Measurements from ENCODE around the gene NAPB.

NAPB gene

DNA sequence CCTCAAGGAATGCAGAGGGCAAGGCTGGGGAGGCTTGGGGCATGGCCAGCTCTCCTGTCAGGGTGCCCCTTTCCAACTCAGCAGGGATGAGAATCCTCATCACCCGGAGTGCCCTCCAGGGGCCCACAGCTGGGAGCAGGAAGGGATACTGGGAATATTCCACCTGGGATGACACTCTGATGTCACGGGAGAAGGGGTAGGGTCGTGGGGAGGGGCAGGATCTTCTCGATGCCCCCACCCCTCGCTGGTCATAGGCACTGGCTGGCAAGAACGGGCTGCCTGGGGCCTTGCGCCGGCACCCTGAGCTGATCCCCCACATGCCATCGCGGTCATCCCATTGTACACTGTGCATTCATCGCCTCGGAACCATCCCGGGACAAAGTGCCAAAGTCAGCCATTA is 81.3 kb downstream of the NAPB start:
- Histone ChIP-seq H3K36me3 (ENCODE audit: control insufficient read depth, insufficient read depth, low read length) (no peaks in the 10 kb centered on the region), H3K27me3 (ENCODE audit: control insufficient read depth, insufficient read depth, low read length) (no peaks in the 10 kb centered on the region), H3K27ac (ENCODE audit: low read depth, low read length) (no peak overlapping the region), H3K9me3 (ENCODE audit: control insufficient read depth, insufficient read depth, low read depth, low read length) (no peaks in the 10 kb centered on the region), H3K9ac (ENCODE audit: low read length) (no peak overlapping the region), H3K4me3 (ENCODE audit: low read depth, low read length) (no peak overlapping the region), H3K4me1 (ENCODE audit: control insufficient read depth, insufficient read depth, low read length) (peaks cover 8% of the 10 kb centered on the region)

GRCh38 chr20:23337312-23337711 is 84.0 kb downstream of the NAPB start:
- Histone ChIP-seq H3K4me3 (ENCODE audit: low read depth, low read length) (no peak overlapping the region), H3K9me3 (ENCODE audit: control insufficient read depth, insufficient read depth, low read depth, low read length) (no peaks in the 10 kb centered on the region), H3K27ac (ENCODE audit: low read depth, low read length) (no peak overlapping the region), H3K4me1 (ENCODE audit: control insufficient read depth, insufficient read depth, low read length) (peaks cover 8% of the 10 kb centered on the region), H3K27me3 (ENCODE audit: control insufficient read depth, insufficient read depth, low read length) (no peaks in the 10 kb centered on the region), H3K9ac (ENCODE audit: low read length) (no peak overlapping the region), H3K36me3 (ENCODE audit: control insufficient read depth, insufficient read depth, low read length) (no peaks in the 10 kb centered on the region)

DNA sequence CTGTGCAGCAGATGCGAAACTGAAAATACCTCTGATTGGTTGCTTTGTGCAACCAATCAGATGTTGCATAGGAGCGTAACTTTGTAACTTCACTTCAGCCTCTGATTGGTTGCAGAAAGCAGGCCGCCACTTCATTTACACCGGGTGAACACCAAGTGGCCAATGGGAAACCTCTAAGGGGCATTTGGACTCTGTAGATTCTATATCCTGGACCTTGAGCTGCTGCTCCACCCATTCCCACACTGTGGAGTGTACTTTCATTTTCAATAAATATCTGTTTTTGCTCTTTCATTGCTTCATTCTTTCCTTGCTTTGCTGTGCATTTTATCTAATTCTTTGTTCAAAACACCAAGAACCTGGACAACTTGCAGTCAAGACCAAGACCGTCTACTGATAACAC is 84.8 kb downstream of the NAPB start:
- peaks cover 8% of the 10 kb centered on the region for H3K4me1 ChIP-seq (ENCODE audit: control insufficient read depth, insufficient read depth, low read length)
- no peak overlapping the region for H3K27ac ChIP-seq (ENCODE audit: low read depth, low read length)
- H3K4me3 ChIP-seq (ENCODE audit: low read depth, low read length), result no peak overlapping the region
- H3K27me3 ChIP-seq (ENCODE audit: control insufficient read depth, insufficient read depth, low read length), result no peaks in the 10 kb centered on the region
- H3K36me3 ChIP-seq (ENCODE audit: control insufficient read depth, insufficient read depth, low read length), result no peaks in the 10 kb centered on the region
- no peaks in the 10 kb centered on the region for H3K9me3 ChIP-seq (ENCODE audit: control insufficient read depth, insufficient read depth, low read depth, low read length)
- H3K9ac ChIP-seq (ENCODE audit: low read length), result no peak overlapping the region

DNA sequence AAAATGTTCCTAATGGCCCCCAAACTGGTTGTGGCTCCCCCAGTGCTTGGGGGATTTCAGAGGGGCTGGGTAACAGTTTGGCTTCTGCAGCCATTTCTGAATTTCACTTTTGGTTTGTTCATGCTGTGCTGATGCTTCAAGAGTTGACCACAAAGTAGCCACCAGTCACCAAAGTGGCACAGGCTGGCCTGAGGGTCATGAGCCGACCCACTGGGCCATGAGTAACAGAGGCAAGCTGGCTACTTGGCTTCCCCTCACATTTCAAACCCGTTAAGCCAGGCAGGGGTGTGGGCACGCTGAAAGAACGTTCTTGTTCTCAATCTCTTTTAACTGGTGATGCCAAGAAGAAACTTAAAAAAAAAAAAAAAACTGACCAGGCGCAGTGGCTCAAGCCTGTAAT is 85.8 kb downstream of the NAPB start:
- Histone ChIP-seq H3K27me3 (ENCODE audit: control insufficient read depth, insufficient read depth, low read length) (no peaks in the 10 kb centered on the region), H3K36me3 (ENCODE audit: control insufficient read depth, insufficient read depth, low read length) (no peaks in the 10 kb centered on the region), H3K27ac (ENCODE audit: low read depth, low read length) (no peak overlapping the region), H3K9me3 (ENCODE audit: control insufficient read depth, insufficient read depth, low read depth, low read length) (no peaks in the 10 kb centered on the region), H3K4me1 (ENCODE audit: control insufficient read depth, insufficient read depth, low read length) (peaks cover 8% of the 10 kb centered on the region), H3K4me3 (ENCODE audit: low read depth, low read length) (no peak overlapping the region), H3K9ac (ENCODE audit: low read length) (no peak overlapping the region)

- Histone ChIP-seq H3K36me3 (ENCODE audit: control insufficient read depth, insufficient read depth, low read length) (no peaks in the 10 kb centered on the region), H3K27ac (ENCODE audit: low read depth, low read length) (no peak overlapping the region), H3K4me1 (ENCODE audit: control insufficient read depth, insufficient read depth, low read length) (peaks cover 8% of the 10 kb centered on the region), H3K4me3 (ENCODE audit: low read depth, low read length) (no peak overlapping the region), H3K27me3 (ENCODE audit: control insufficient read depth, insufficient read depth, low read length) (no peaks in the 10 kb centered on the region), H3K9ac (ENCODE audit: low read length) (no peak overlapping the region), H3K9me3 (ENCODE audit: control insufficient read depth, insufficient read depth, low read depth, low read length) (no peaks in the 10 kb centered on the region; the same call in 1 of the 2 replicates)
These were observed 87.2 kb downstream of the NAPB start for GRCh38 chr20:23334111-23334510.

GRCh38 chr20:23332467-23332866 is 88.8 kb downstream of the NAPB start:
- H3K4me1 ChIP-seq (ENCODE audit: control insufficient read depth, insufficient read depth, low read length), result peaks cover 5% of the 10 kb centered on the region

GRCh38 chr20:23331450-23332350 is 89.6 kb downstream of the NAPB start:
- Histone ChIP-seq H3K27me3 (ENCODE audit: control insufficient read depth, insufficient read depth, low read length) (no peaks in the 10 kb centered on the region), H3K4me1 (ENCODE audit: control insufficient read depth, insufficient read depth, low read length) (no peaks in the 10 kb centered on the region), H3K36me3 (ENCODE audit: control insufficient read depth, insufficient read depth, low read length) (no peaks in the 10 kb centered on the region), H3K9me3 (ENCODE audit: control insufficient read depth, insufficient read depth, low read depth, low read length) (no peaks in the 10 kb centered on the region; the same call in 1 of the 2 replicates), H3K27ac (ENCODE audit: low read depth, low read length) (no peak overlapping the region), H3K4me3 (ENCODE audit: low read depth, low read length) (no peak overlapping the region), H3K9ac (ENCODE audit: low read length) (no peak overlapping the region)

More at GRCh38 chr20:23332467-23332866, 88.8 kb downstream of the NAPB start:
- Histone ChIP-seq H3K9ac (ENCODE audit: low read length) (no peak overlapping the region), H3K27me3 (ENCODE audit: control insufficient read depth, insufficient read depth, low read length) (no peaks in the 10 kb centered on the region), H3K27ac (ENCODE audit: low read depth, low read length) (no peak overlapping the region), H3K4me3 (ENCODE audit: low read depth, low read length) (no peak overlapping the region), H3K36me3 (ENCODE audit: control insufficient read depth, insufficient read depth, low read length) (no peaks in the 10 kb centered on the region), H3K9me3 (ENCODE audit: control insufficient read depth, insufficient read depth, low read depth, low read length) (no peaks in the 10 kb centered on the region; the same call in 1 of the 2 replicates)

DNA sequence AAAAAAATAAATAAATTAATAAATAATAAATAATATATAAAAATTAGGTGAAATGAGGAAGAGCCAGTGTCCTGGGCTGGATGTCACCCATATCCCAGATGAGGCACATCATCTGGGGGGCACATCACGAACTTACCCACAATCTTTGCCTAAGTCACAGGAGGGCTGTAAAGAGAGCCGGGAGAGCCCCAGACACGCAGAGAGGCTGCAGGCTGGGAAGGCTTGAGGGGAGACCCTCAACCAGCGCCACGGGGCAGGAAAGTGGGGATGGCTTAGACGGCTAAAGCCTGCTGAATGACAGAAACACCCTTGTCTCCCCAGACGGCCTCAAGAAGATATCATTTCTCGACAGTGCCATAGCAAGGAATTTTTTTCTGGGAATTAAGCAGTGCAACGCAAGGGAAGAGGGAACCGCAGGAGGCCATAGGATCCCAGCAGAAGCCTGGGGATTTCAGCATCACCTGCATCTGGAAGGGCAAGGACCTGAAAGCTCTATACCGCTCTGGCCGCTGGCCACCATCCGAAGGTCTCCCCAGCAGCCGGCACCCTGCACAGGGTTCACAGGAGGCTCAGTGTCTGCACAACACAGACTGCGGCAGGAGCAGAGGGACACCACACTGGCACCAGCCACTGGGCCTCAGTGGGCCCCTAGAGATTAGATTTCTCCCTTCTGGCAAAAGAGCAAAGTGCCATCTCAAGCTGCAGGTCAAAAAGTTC is 93.5 kb downstream of the NAPB start:
- Histone ChIP-seq H3K36me3 (ENCODE audit: control insufficient read depth, insufficient read depth, low read length) (no peaks in the 10 kb centered on the region), H3K27ac (ENCODE audit: low read depth, low read length) (no peak overlapping the region), H3K9me3 (ENCODE audit: control insufficient read depth, insufficient read depth, low read depth, low read length) (no peaks in the 10 kb centered on the region; the same call in 1 of the 2 replicates), H3K4me1 (ENCODE audit: control insufficient read depth, insufficient read depth, low read length) (no peaks in the 10 kb centered on the region), H3K4me3 (ENCODE audit: low read depth, low read length) (no peak overlapping the region), H3K9ac (ENCODE audit: low read length) (no peak overlapping the region), H3K27me3 (ENCODE audit: control insufficient read depth, insufficient read depth, low read length) (no peaks in the 10 kb centered on the region)

DNA sequence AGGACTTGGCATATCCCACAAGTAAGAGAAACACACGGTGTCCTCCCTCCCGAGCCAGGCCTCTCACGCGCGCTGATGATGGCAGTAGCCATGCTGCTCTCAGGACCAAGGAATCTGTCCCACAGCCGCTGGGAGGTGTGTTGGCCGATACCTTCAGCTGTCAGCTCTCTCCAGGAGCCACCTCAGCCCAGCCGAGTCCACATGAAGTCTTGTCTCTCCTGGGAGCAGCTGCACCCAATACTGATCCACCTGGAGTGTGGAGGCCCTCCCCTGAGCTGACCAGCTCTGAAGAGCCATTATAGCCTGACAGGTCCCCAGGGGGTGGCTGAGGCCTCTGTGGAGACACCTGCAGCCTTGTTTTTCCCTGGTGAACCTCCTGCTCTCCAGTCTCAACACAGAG is 94.5 kb downstream of the NAPB start:
- Histone ChIP-seq H3K27me3 (ENCODE audit: control insufficient read depth, insufficient read depth, low read length) (no peaks in the 10 kb centered on the region), H3K4me1 (ENCODE audit: control insufficient read depth, insufficient read depth, low read length) (no peaks in the 10 kb centered on the region), H3K9ac (ENCODE audit: low read length) (no peak overlapping the region), H3K36me3 (ENCODE audit: control insufficient read depth, insufficient read depth, low read length) (no peaks in the 10 kb centered on the region), H3K27ac (ENCODE audit: low read depth, low read length) (no peak overlapping the region), H3K9me3 (ENCODE audit: control insufficient read depth, insufficient read depth, low read depth, low read length) (no peaks in the 10 kb centered on the region; the same call in 1 of the 2 replicates), H3K4me3 (ENCODE audit: low read depth, low read length) (no peak overlapping the region)

DNA sequence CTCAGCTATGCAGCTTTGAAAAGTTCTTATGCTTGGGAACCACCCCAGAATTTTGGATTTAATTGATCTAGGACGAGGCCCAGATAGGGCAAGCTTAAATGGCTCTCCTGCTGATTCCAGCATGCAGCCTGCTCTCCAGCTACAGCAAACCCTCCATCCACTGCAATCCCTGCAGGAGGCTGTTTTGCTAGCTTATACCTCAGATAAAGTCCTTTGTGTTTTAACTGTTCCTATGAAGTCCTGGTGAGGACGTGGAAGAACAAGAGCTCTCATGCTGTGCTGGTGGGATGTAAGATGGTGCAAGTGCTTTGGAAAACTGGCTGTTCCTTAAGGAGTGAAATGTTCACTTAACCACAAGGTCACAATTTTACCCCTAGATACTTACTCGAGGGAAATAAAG is 96.2 kb downstream of the NAPB start:
- Histone ChIP-seq H3K27ac (ENCODE audit: low read depth, low read length) (no peak overlapping the region), H3K9ac (ENCODE audit: low read length) (no peak overlapping the region), H3K4me1 (ENCODE audit: control insufficient read depth, insufficient read depth, low read length) (no peaks in the 10 kb centered on the region), H3K9me3 (ENCODE audit: control insufficient read depth, insufficient read depth, low read depth, low read length) (peaks cover 6% of the 10 kb centered on the region; the same call in 1 of the 2 replicates), H3K4me3 (ENCODE audit: low read depth, low read length) (no peak overlapping the region), H3K36me3 (ENCODE audit: control insufficient read depth, insufficient read depth, low read length) (no peaks in the 10 kb centered on the region), H3K27me3 (ENCODE audit: control insufficient read depth, insufficient read depth, low read length) (no peaks in the 10 kb centered on the region)

Data from HUES6 (cell line).